Skin of body (tissue), 2 donors: ENCODE results near the gene BUD31. TPM values are rescaled to one million over a fixed set of nuclear protein-coding genes. Genes with fewer than 3 reads are reported as not detected.

Experiments
- DNase-seq: peaks from one replicate; lab custom pipeline; 2025; lab: John Stamatoyannopoulos, UW
- total RNA-seq: library from RNA; depleted of rRNA; stranded (reverse); fragments of >200 nt; gene quantifications from one replicate; pipeline ENCODE4 v1.2.3, GENCODE V29; 2014

BUD31 gene
- total RNA-seq, 1 donor from 2014 or later: 55.2 TPM

DNA sequence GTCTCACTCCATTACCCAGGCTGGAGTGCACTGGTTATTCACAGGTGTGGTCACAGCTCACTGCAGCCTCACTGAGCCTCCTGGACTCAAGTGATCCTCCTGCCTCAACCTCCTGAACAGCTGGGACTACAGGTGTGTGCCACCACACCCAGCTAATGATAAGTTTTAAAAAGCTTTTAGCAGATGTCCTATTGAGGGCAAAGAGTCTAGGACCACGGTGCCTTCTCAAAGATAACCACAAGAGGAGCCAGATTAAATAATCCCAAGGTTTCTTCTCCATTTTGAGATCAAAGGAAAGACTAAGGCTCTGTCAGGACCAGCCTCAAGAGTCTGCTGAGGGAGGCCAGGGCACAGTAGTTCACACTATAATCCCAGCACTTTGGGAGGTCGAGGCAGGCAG lies 52.5 kb downstream of the BUD31 start:
- no peak for DNase-seq

DNA sequence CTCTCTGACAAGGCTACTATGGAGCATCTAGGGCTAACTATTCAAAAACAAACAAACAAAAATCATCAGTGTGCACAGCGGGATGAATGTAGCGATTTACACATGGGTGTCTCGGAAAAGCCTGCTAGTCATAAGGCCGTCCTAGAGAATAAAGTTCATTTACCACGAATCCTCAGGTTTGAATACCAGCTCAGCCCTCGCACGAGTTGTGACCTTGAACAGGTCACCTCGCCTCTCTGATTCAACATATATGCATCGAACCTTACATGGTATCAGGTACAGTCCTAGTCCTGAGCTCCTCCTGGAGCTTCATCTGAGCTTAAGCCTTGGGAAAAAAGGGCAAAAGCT lies 56.6 kb downstream of the BUD31 start:
- no peak for DNase-seq

DNA sequence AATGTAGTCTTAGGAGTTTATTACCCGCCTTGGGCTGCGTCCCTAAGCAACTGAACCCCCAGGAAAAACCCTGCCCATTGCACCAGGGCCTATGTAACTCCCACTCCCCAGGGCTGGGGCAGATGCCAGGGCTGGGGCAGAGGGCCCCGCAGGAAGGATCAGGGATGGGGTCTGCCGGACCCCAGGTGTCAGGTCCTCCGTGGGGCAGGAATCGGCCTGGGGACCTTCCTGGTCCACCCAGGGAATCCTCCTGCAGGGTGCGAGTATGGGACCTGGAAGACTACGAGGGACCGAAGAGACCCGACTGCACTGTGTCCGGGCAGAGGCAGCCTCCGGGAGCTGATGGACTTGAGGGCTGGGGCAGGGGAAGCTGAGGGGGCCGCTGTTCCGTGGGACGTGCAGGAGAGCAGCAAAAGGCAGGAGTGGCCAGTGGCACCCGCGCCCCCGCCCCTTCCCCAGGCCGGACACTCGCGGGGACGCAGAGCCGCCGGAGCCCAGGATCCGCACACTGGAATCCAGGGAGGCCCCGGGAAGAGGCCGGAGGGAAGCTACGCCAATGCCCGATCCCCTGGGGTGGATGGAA lies 59.7 kb downstream of the BUD31 start:
- no peak for DNase-seq

Other genes with a start within 250 kb of the BUD31 start
- not detected for gene KPNA7, start 200.9 kb upstream of the BUD31 start, total RNA-seq
- gene MYH16, start 136.1 kb upstream of the BUD31 start, total RNA-seq: not detected
- gene ARPC1A, start 83.1 kb upstream of the BUD31 start, total RNA-seq: 56.2 TPM
- 42.1 TPM for gene ARPC1B, start 34.2 kb upstream of the BUD31 start, total RNA-seq
- gene PDAP1, start 372 bp upstream of the BUD31 start, total RNA-seq: 14.3 TPM
- gene PTCD1, start 29.8 kb downstream of the BUD31 start, total RNA-seq: 3.8 TPM
- gene CPSF4, start 30.0 kb downstream of the BUD31 start, total RNA-seq: 18.1 TPM
- 191 TPM for gene ATP5MF, start 57.2 kb downstream of the BUD31 start, total RNA-seq
- 13.3 TPM for gene ZNF789, start 63.9 kb downstream of the BUD31 start, total RNA-seq
- 31.8 TPM for gene ZNF394, start 91.3 kb downstream of the BUD31 start, total RNA-seq
- gene ZKSCAN5, start 95.7 kb downstream of the BUD31 start, total RNA-seq: 6.2 TPM
- 6.8 TPM for gene FAM200A, start 143.1 kb downstream of the BUD31 start, total RNA-seq
- 77.3 TPM for gene ZNF655, start 149.7 kb downstream of the BUD31 start, total RNA-seq
- gene TMEM225B, start 189.3 kb downstream of the BUD31 start, total RNA-seq: 0.89 TPM
- 11.8 TPM for gene ZSCAN25, start 208.0 kb downstream of the BUD31 start, total RNA-seq